HG02759 (cell line): Measurements from ENCODE around the gene HOXA3.

Experiments used
- ATAC-seq: cut with Tn5 transposase; IDR thresholded peaks from one replicate; pipeline ENCODE4 v1.9.1; 2021; ENCODE audit warnings: mild to moderate bottlenecking, moderate library complexity; ENCODE audit not compliant: unreplicated experiment

Gene HOXA3

GRCh38 chr7:27179503-27180430 is 27.4 kb upstream of the HOXA3 start:
- no peak for ATAC-seq

GRCh38 chr7:27179030-27179429 is 26.6 kb upstream of the HOXA3 start:
- ATAC-seq, result no peak

GRCh38 chr7:27178366-27178765 is 26.0 kb upstream of the HOXA3 start:
- no peak for ATAC-seq

- ATAC-seq, result no peak
Measured at GRCh38 chr7:27177795-27178320, 25.5 kb upstream of the HOXA3 start.

- ATAC-seq, result no peak
Measured at GRCh38 chr7:27176962-27177794, 24.8 kb upstream of the HOXA3 start.

- ATAC-seq, result no peak
Measured at GRCh38 chr7:27176524-27176845, 24.1 kb upstream of the HOXA3 start.

GRCh38 chr7:27175626-27176523 is 23.5 kb upstream of the HOXA3 start:
- no peak for ATAC-seq

GRCh38 chr7:27174874-27175625 is 22.7 kb upstream of the HOXA3 start:
- ATAC-seq, result no peak

- no peak for ATAC-seq
Measured at GRCh38 chr7:27173956-27174873, 21.8 kb upstream of the HOXA3 start, which contains the start of gene HOXA10. Gene HOXA10 (minus strand): TSS chr7:27174320. CDS start chr7:27174306, 14 bp downstream.

GRCh38 chr7:27173511-27173955 is 21.1 kb upstream of the HOXA3 start:
- ATAC-seq, result no peak

GRCh38 chr7:27172823-27173510 is 20.6 kb upstream of the HOXA3 start:
- no peak for ATAC-seq

GRCh38 chr7:27172315-27172774 is 20.0 kb upstream of the HOXA3 start:
- ATAC-seq, result no peak

GRCh38 chr7:27171637-27172314 is 19.4 kb upstream of the HOXA3 start:
- no peak for ATAC-seq

GRCh38 chr7:27171325-27171636 is 18.9 kb upstream of the HOXA3 start:
- no peak for ATAC-seq

- no peak for ATAC-seq
Measured at GRCh38 chr7:27170426-27171324, 18.3 kb upstream of the HOXA3 start.

- no peak for ATAC-seq
Measured at GRCh38 chr7:27169658-27170425, 17.5 kb upstream of the HOXA3 start.
